Right lobe of liver (tissue), 6 donors: Measurements from ENCODE around the gene LENG9. TPM values are rescaled to one million over a fixed set of nuclear protein-coding genes. Genes with fewer than 3 reads are reported as not detected.

Experiments
- ATAC-seq, 4 donors: fragments of 200-7000 bp; cut with Tn5 transposase; one replicate each; pipeline ENCODE4 v1.9.1; 2020; ENCODE audit warnings: mild to moderate bottlenecking in 4 of 4, moderate library complexity in 4 of 4
- DNase-seq, 3 donors: peaks; one replicate each; pipeline ENCODE4 v3.0.0-alpha.2; 2020
- H3K27ac ChIP-seq, 3 donors: fragments of 200-600 bp; one replicate each; pipeline ENCODE4 v1.8.0; 2022
- H3K27me3 ChIP-seq, 2 donors: fragments of 200-600 bp; one replicate each; pipeline ENCODE4 v1.8.0; 2022
- H3K36me3 ChIP-seq, 4 donors: fragments of 200-600 bp; sonication (generic) in 1 of 4; one replicate each; pipeline versions ENCODE4 v1.5.1 to v1.8.0; 2017 to 2022; ENCODE audit warnings: control low read depth in 1 of 4
- H3K4me1 ChIP-seq, 4 donors: fragments of 200-600 bp; sonication (generic) in 1 of 4; one replicate each; pipeline versions ENCODE4 v1.5.1 to v1.8.0; 2017 to 2022; ENCODE audit warnings: control low read depth in 1 of 4
- H3K4me3 ChIP-seq, 3 donors: fragments of 200-600 bp; one replicate each; pipeline ENCODE4 v1.8.0; 2022
- H3K9me3 ChIP-seq, 4 donors: fragments of 200-600 bp; sonication (generic) in 1 of 4; one replicate each; pipeline versions ENCODE4 v1.5.1 to v1.8.0; 2017 to 2022; ENCODE audit warnings: control low read depth in 1 of 4
- POLR2A ChIP-seq: fragments of 450-650 bp; IDR thresholded peaks from one replicate; pipeline ENCODE4 v1.6.1; 2017; ENCODE audit warnings: antibody characterized with exemption, mild to moderate bottlenecking
- WGBS: methylation state at CpG from one replicate; pipeline ENCODE4 v1.1.6; 2018; ENCODE audit warnings: low coverage, low lambda C conversion rate; ENCODE audit not compliant: insufficient coverage; ENCODE audit errors: missing lambda C conversion rate; 5-methylcytosine and 5-hydroxymethylcytosine counted together
- intact Hi-C, 2 donors: fragments of 100-400 bp; cut with DNase I; formaldehyde crosslinking; loops; one replicate each; pipeline versions ENCODE4 v1.11.2 to v1.14.1; 2022
- total RNA-seq, 6 experiments: library from RNA; depleted of rRNA in 2 of 6; stranded (reverse); fragments of >200 nt in 2 of 6; fragmentation: NEBNext Ultra II Directional in 3 of 6; extraction: Animal tissue kit (Norgen Biotek cat#: 25700) in 3 of 6; gene quantifications; one replicate each; pipeline versions ENCODE4 v1.1.0 to v1.2.4, GENCODE V29; 2016 to 2023
- TF ChIP-seq, protein P1 (sequence below), 4 donors: fragments of 200-600 bp in 3 of 4; fragments of 450-650 bp in 1 of 4; IDR thresholded peaks; one replicate each; pipeline versions ENCODE4 v1.5.1 to v1.8.0; 2016 to 2022; ENCODE audit warnings: antibody characterized with exemption in 4 of 4, mild to moderate bottlenecking in 2 of 4
- donor health status: DM: no; HTN: yes; CAD: no.
- donor health status: DM: no; HTN: no; CAD: no.
- donor health status: DM: no; HTN: no; CAD: no.
- donor health status: DM: no; HTN: yes; CAD: no.
- donor health status: DM: no; HTN: yes; CAD: no.

The LENG9 gene
- total RNA-seq, 6 experiments from 2014 or later: 1.5 to 5.7 (median 3.3) TPM

DNA sequence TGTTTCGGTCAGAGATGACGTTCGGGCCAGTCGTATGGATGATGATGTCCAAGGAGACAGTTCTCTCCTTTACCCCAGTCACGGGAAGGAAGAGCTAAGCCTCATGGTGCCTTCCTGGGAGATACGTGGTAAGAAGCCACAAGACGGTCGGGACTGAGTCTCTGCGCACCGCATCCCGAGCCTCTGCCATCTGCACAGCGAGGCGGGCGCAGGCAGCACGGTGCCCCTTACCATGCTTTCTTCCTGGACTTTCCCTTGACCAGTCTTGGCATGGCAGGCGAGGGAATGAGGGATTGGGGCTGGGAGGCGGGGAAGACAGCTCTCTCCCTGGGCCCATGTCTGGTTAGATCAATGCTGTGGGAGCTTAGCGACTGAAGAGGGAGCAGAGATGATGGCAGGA is 29.0 kb upstream of the LENG9 start:
- Histone ChIP-seq H3K4me1 (no peaks in the 10 kb centered on the region), H3K27ac (no peak overlapping the region), H3K9me3 (no peaks in the 10 kb centered on the region), H3K4me3 (no peak overlapping the region), H3K27me3 (no peaks in the 10 kb centered on the region), H3K36me3 (no peaks in the 10 kb centered on the region)
- WGBS: 67% methylated on average over 11 of the region's 18 CpGs
- intact Hi-C loops: no loop called here
- DNase-seq (no peak), ATAC-seq (no peak)
- no peak for TF ChIP-seq POLR2A
- TF ChIP-seq, protein P1, sequence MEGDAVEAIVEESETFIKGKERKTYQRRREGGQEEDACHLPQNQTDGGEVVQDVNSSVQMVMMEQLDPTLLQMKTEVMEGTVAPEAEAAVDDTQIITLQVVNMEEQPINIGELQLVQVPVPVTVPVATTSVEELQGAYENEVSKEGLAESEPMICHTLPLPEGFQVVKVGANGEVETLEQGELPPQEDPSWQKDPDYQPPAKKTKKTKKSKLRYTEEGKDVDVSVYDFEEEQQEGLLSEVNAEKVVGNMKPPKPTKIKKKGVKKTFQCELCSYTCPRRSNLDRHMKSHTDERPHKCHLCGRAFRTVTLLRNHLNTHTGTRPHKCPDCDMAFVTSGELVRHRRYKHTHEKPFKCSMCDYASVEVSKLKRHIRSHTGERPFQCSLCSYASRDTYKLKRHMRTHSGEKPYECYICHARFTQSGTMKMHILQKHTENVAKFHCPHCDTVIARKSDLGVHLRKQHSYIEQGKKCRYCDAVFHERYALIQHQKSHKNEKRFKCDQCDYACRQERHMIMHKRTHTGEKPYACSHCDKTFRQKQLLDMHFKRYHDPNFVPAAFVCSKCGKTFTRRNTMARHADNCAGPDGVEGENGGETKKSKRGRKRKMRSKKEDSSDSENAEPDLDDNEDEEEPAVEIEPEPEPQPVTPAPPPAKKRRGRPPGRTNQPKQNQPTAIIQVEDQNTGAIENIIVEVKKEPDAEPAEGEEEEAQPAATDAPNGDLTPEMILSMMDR (IDR thresholded peaks at IDR 0.05): no peak

DNA sequence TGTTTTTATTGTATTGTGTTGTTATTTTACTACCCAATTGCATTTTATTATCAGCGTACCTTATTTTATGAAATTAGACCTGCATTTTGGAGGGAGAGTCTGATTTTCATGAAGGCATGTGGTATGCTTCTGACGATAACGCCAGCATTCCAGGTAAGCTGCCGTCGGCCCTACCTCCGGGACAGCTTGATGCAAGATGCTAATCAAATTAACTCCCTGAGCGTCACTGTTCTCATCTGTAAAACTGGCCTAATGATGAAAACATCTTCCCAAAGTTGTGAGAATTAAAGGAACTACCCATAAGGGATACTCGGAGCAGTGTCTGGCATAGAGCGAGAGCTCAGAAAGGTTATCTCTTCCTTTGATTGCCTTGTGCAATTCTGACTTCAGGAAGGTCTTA is 26.2 kb upstream of the LENG9 start:
- no peak for ATAC-seq
- H3K36me3 ChIP-seq: no peaks in the 10 kb centered on the region
- no peaks in the 10 kb centered on the region for H3K4me1 ChIP-seq
- 46% methylated on average over 9 of the region's 9 CpGs for WGBS
- no peaks in the 10 kb centered on the region for H3K27me3 ChIP-seq
- no peaks in the 10 kb centered on the region for H3K9me3 ChIP-seq
- no peak overlapping the region for H3K27ac ChIP-seq
- TF ChIP-seq, protein P1 (IDR thresholded peaks at IDR 0.05): no peak
- no peak for TF ChIP-seq POLR2A
- no peak for DNase-seq
- H3K4me3 ChIP-seq: no peak overlapping the region
- intact Hi-C loops: no loop called here

DNA sequence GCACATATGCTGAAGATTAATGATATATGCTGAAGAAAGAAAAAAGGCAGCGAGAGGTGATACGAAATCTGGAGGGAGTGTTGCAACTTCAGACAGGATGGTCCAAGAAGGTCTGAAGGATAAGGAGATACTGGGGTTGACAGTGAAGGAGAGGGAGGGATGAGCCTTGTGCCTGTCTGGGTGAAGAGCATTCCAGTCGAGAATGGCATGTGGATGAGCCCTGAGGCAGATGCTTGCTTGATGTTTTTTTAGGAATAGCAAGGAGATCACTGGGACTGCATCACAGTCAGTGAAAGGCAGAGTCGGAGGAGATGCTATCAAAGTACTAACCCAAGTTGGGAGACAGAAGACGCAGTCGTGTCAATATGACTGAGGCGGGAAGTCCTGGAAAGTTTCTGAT is 25.8 kb upstream of the LENG9 start:
- DNase-seq (no peak), ATAC-seq (no peak)
- no peak for TF ChIP-seq POLR2A
- TF ChIP-seq, protein P1 (IDR thresholded peaks at IDR 0.05): no peak
- Histone ChIP-seq H3K4me3 (no peak overlapping the region), H3K27me3 (no peaks in the 10 kb centered on the region), H3K36me3 (no peaks in the 10 kb centered on the region), H3K9me3 (no peaks in the 10 kb centered on the region), H3K27ac (no peak overlapping the region), H3K4me1 (no peaks in the 10 kb centered on the region)
- WGBS: 56% methylated on average over 7 of the region's 7 CpGs
- intact Hi-C loops: no loop called here

DNA sequence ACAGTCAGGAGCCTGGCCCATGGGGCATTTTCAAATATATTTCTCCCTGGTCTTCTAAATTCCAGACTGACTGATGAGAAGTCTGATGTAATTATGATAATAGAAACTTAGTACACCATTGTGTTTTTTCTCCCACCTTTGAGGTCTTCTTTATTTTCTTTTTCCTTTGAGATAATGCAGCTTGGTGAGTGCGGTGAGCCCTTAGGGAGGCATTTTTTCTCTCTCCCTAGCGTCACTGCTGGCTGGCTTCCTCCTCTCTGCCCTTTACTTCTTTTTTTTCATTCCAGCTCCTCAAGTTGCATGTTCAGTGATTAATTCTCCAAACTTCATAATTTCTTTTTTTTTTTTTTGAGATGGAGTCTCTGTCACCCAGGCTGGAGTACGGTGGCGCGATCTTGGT is 22.3 kb upstream of the LENG9 start:
- Histone ChIP-seq H3K9me3 (no peaks in the 10 kb centered on the region), H3K27me3 (peaks cover 0 to 4% of the 10 kb centered on the region in 2 donors), H3K4me1 (no peaks in the 10 kb centered on the region), H3K36me3 (no peaks in the 10 kb centered on the region), H3K4me3 (no peak overlapping the region), H3K27ac (no peak overlapping the region)
- ATAC-seq (no peak), DNase-seq (no peak)
- 30% methylated on average over 2 of the region's 5 CpGs for WGBS
- TF ChIP-seq POLR2A: no peak
- TF ChIP-seq, protein P1 (IDR thresholded peaks at IDR 0.05): no peak
- intact Hi-C loops: no loop called here

DNA sequence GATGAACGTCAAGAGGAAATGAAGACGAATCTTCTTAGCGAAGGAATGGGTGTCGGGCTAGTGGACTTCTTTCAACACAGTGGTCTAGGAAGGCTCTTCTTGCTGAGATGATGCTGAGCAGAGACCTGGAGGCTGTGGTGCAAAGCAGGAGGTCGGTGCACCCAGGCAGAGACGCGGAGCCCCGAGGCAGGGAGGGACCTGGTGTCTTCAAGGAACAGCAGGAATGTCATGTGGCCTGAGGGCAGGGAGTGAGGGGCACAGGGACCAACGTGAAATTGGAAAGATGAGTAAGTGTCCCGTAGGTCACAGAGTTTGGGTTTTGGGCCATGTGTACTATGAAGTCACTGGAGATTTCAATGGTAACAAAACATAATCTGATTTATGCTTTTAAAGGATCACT is 20.9 kb upstream of the LENG9 start:
- Histone ChIP-seq H3K9me3 (no peaks in the 10 kb centered on the region), H3K27me3 (peaks cover 0 to 4% of the 10 kb centered on the region in 2 donors), H3K4me1 (no peaks in the 10 kb centered on the region), H3K27ac (no peak overlapping the region), H3K36me3 (no peaks in the 10 kb centered on the region), H3K4me3 (no peak overlapping the region)
- TF ChIP-seq POLR2A: no peak
- TF ChIP-seq, protein P1 (IDR thresholded peaks at IDR 0.05): no peak
- 44% methylated on average over 9 of the region's 10 CpGs for WGBS
- ATAC-seq: no peak
- intact Hi-C loops: no loop called here
- no peak for DNase-seq
